Mucosa of stomach (tissue), 1 donor: Measurements from ENCODE around the gene C20orf204.
"Not testable (repeated sequence)": the region's sequence is repeated elsewhere in the genome, so short reads cannot be mapped to it uniquely, and the experiment has no call there.

ENCODE experiments used
- H3K27me3 ChIP-seq: one replicate; pipeline ENCODE4 v1.7.0; 2013; ENCODE audit warnings: mild to moderate bottlenecking, low read length; ENCODE audit not compliant: control insufficient read depth, insufficient read depth
- H3K36me3 ChIP-seq: one replicate; pipeline ENCODE4 v1.7.0; 2013; ENCODE audit warnings: low read length; ENCODE audit not compliant: control insufficient read depth, insufficient read depth
- H3K4me1 ChIP-seq: one replicate; pipeline ENCODE4 v1.7.0; 2013; ENCODE audit warnings: mild to moderate bottlenecking, low read length; ENCODE audit not compliant: control insufficient read depth, insufficient read depth
- H3K4me3 ChIP-seq: one replicate; pipeline ENCODE4 v1.7.0; 2013; ENCODE audit warnings: low read length
- H3K9ac ChIP-seq: one replicate; pipeline ENCODE4 v1.7.0; 2013; ENCODE audit warnings: mild to moderate bottlenecking, low read length, moderate library complexity
- H3K9me3 ChIP-seq: one replicate; pipeline ENCODE4 v1.7.0; 2013; ENCODE audit warnings: mild to moderate bottlenecking, low read length, moderate library complexity; ENCODE audit not compliant: control insufficient read depth
- donor health status: Pancreatic carcinoma.

Gene C20orf204, protein sequence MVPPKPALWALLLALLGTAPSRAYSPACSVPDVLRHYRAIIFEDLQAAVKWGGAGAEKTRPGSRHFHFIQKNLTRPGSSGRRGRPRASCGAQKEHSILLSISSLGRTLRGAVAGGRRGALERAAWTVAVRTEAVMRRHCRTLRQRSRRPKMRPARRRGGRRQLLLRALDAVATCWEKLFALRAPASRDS

DNA sequence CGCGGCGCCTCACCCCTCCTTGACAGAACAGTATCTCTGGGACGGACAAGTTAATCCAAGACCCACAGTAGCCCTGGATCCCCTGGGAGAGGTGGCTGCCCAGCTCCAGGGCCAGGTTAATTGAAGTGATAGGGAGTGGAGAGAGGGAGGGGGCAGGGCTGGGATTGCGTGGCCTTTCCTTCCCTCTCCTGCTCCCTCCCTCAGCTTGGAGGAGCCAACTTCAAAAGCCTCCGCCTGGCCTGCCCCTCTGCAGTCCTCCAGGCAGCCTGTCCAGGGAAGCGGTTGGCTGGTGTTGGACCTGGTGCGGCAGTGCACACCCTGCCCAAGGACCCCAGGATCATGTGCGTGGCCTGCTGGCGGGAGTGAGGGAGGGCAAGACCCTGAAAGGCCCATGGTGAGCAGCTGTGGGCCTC lies at the start of gene C20orf204:
Gene C20orf204, plus strand, starts transcription at position 250 of the 413 bp plus-strand sequence. Its CDS starts 142 bp downstream, at position 392.
- H3K9me3 ChIP-seq: no peaks in the 10 kb centered on the region
- H3K27me3 ChIP-seq: peaks cover 46% of the 10 kb centered on the region
- no peaks in the 10 kb centered on the region for H3K36me3 ChIP-seq
- no peak within 1 kb of the TSS for H3K9ac ChIP-seq
- no peak within 1 kb of the TSS for H3K4me3 ChIP-seq
- peaks cover 17% of the 10 kb centered on the region for H3K4me1 ChIP-seq

DNA sequence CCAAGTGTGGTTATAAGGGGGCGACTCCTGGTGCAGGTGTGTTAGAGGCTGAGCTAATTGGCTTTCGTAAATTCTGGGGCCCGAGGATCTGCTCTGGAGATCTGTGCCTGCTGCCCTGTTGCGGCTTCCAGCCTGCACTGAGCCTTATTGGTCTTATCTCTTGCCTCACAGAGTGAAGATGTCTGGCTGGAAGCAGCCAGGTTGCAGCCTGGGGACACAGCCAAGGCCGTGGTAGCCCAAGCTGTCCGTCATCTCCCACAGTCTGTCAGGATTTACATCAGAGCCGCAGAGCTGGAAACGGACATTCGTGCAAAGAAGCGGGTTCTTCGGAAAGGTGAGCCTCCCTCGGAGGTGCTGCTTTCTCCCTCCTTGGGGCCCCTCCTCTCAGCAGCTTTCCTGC lies 35.1 kb upstream of the C20orf204 start:
- no peaks in the 10 kb centered on the region for H3K9me3 ChIP-seq
- no peak overlapping the region for H3K4me3 ChIP-seq
- no peaks in the 10 kb centered on the region for H3K27me3 ChIP-seq
- peaks cover 16% of the 10 kb centered on the region for H3K36me3 ChIP-seq
- no peak overlapping the region for H3K9ac ChIP-seq
- no peaks in the 10 kb centered on the region for H3K4me1 ChIP-seq

GRCh38 chr20:64001607-64002011 lies 34.4 kb upstream of the C20orf204 start:
- Histone ChIP-seq H3K4me1 (no peaks in the 10 kb centered on the region), H3K9me3 (no peaks in the 10 kb centered on the region), H3K9ac (no peak overlapping the region), H3K36me3 (peaks cover 16% of the 10 kb centered on the region), H3K27me3 (no peaks in the 10 kb centered on the region), H3K4me3 (no peak overlapping the region)

DNA sequence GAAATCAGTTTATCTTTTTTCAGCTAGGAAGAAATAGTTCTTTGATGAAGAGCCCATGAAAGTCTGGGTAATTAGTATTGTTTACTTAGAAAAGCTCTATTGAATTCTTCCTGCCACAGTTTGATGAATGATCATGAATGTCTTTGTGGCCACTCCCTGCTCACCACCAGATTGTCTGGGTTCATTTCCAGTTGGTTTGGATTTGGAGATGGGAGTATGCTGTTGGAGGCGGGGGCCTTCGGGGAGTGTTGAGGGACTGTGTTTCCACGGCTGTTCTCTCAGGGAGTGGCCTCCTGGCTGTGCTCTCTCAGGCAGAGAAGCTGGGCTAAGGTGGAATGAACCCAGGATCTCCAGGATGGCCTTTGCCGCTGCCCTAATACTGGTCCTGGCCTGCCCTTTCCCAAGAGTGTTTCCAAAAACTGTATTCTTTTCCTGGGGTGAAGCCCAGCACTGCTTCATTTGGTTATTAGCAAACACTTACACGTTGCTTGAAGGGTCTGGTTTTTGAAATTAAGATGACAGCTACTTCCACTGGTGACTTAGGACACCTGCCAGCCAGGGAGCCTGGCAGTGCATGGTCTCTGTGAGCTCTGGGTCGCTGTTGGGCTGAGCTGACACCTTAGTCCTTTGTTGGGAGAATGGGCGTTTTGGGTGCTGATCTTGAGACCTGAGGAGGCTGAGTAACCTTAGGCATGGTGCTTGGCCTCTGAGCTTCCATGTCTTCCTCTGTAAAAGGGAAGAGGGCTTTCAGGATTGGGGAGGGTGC lies 31.8 kb upstream of the C20orf204 start:
- H3K27me3 ChIP-seq: no peaks in the 10 kb centered on the region
- H3K36me3 ChIP-seq: peaks cover 11% of the 10 kb centered on the region
- H3K4me3 ChIP-seq: no peak overlapping the region
- H3K9ac ChIP-seq: no peak overlapping the region
- H3K4me1 ChIP-seq: no peaks in the 10 kb centered on the region
- no peaks in the 10 kb centered on the region for H3K9me3 ChIP-seq

- Histone ChIP-seq H3K4me3 (no peak overlapping the region), H3K27me3 (no peaks in the 10 kb centered on the region), H3K9ac (no peak overlapping the region), H3K9me3 (no peaks in the 10 kb centered on the region), H3K4me1 (no peaks in the 10 kb centered on the region), H3K36me3 (peaks cover 16% of the 10 kb centered on the region)
Measured at GRCh38 chr20:64005394-64005793, 30.6 kb upstream of the C20orf204 start.

DNA sequence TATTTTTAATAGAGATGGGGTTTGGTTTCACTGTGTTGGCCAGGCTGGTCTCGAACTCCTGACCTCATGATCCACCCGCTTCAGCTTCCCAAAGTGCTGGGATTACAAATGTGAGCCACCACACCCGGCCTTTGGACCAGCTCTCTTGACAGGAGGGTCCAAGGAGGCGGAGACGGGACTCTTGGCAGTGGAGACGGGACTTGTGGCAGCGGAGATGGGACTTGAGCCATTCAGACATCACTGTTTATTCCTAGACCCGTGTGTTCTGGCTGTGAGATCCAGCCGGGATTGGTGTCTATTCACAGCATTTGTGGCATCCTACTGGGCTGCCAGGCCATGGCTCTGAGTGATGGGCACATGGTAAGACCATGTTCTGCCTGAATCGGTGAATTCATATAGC lies 29.5 kb upstream of the C20orf204 start:
- H3K9ac ChIP-seq: no peak overlapping the region
- H3K4me1 ChIP-seq: no peaks in the 10 kb centered on the region
- H3K36me3 ChIP-seq: peaks cover 15% of the 10 kb centered on the region
- H3K9me3 ChIP-seq: no peaks in the 10 kb centered on the region
- no peak overlapping the region for H3K4me3 ChIP-seq
- no peaks in the 10 kb centered on the region for H3K27me3 ChIP-seq

DNA sequence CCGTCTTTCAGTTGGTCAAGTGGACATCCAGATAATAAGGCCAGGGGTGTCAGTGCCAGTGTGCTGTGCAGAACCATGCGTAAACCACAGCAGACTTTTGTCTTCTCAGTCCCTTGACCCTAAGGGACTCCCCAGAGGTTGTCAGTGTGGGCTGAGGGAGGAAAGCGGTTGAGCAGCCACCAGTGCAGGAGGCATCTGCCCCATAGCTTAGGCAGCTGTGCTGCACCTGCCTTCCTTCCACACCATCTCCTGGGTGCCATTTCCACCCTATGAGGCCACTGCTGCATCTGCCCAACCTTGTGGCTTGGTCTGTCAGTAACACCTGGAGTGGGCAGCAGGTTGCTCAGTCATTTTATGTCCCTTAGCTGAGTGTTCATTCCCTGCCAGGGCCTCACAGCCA lies 29.1 kb upstream of the C20orf204 start:
- Histone ChIP-seq H3K9me3 (no peaks in the 10 kb centered on the region), H3K9ac (no peak overlapping the region), H3K36me3 (peaks cover 15% of the 10 kb centered on the region), H3K4me3 (no peak overlapping the region), H3K4me1 (no peaks in the 10 kb centered on the region), H3K27me3 (no peaks in the 10 kb centered on the region)

GRCh38 chr20:64009811-64010387 lies 26.1 kb upstream of the C20orf204 start:
- no peaks in the 10 kb centered on the region for H3K4me1 ChIP-seq
- H3K36me3 ChIP-seq: peaks cover 15% of the 10 kb centered on the region
- no peaks in the 10 kb centered on the region for H3K9me3 ChIP-seq
- no peak overlapping the region for H3K9ac ChIP-seq
- H3K4me3 ChIP-seq: no peak overlapping the region
- no peaks in the 10 kb centered on the region for H3K27me3 ChIP-seq

- H3K4me3 ChIP-seq: no peak overlapping the region
- H3K9me3 ChIP-seq: no peaks in the 10 kb centered on the region
- no peak overlapping the region for H3K9ac ChIP-seq
- H3K36me3 ChIP-seq: peaks cover 23% of the 10 kb centered on the region
- H3K27me3 ChIP-seq: no peaks in the 10 kb centered on the region
- H3K4me1 ChIP-seq: no peaks in the 10 kb centered on the region
Measured at GRCh38 chr20:64010711-64011237, 25.2 kb upstream of the C20orf204 start.

DNA sequence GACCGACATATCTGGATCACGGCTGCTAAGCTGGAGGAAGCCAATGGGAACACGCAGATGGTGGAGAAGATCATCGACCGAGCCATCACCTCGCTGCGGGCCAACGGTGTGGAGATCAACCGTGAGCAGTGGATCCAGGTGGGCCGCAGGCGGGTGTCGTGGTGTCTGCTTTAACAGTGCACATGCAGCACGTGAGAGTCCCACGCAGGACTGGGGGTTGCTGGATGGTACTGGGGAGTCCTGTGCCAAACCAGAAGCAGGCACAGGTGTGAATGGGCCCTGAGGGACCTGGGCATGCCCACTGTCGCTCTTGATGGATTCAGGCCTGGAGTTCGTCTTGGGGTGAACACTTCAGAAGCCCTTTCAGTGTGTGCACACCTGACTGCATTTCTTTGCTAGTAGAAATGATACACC lies 24.6 kb upstream of the C20orf204 start:
- H3K27me3 ChIP-seq: no peaks in the 10 kb centered on the region
- H3K9ac ChIP-seq: no peak overlapping the region
- no peaks in the 10 kb centered on the region for H3K4me1 ChIP-seq
- H3K36me3 ChIP-seq: peaks cover 23% of the 10 kb centered on the region
- H3K9me3 ChIP-seq: no peaks in the 10 kb centered on the region
- no peak overlapping the region for H3K4me3 ChIP-seq

GRCh38 chr20:64012385-64013154 lies 23.4 kb upstream of the C20orf204 start:
- not testable (repeated sequence) for H3K4me3 ChIP-seq, H3K9me3 ChIP-seq, H3K9ac ChIP-seq, H3K27me3 ChIP-seq, H3K4me1 ChIP-seq
- peaks cover 23% of the 10 kb centered on the region for H3K36me3 ChIP-seq
